ENCODE data around the gene LYSMD2. TPM values are rescaled to one million over a fixed set of nuclear protein-coding genes. Genes with fewer than 3 reads are reported as not detected.

LYSMD2 gene
- total and polyA plus RNA-seq, 9 of the 15 experiments (the other 6 are each of a cell fraction or from before 2014, with no cell fraction given): 4.3 to 30.3 (median 9.8) TPM

DNA sequence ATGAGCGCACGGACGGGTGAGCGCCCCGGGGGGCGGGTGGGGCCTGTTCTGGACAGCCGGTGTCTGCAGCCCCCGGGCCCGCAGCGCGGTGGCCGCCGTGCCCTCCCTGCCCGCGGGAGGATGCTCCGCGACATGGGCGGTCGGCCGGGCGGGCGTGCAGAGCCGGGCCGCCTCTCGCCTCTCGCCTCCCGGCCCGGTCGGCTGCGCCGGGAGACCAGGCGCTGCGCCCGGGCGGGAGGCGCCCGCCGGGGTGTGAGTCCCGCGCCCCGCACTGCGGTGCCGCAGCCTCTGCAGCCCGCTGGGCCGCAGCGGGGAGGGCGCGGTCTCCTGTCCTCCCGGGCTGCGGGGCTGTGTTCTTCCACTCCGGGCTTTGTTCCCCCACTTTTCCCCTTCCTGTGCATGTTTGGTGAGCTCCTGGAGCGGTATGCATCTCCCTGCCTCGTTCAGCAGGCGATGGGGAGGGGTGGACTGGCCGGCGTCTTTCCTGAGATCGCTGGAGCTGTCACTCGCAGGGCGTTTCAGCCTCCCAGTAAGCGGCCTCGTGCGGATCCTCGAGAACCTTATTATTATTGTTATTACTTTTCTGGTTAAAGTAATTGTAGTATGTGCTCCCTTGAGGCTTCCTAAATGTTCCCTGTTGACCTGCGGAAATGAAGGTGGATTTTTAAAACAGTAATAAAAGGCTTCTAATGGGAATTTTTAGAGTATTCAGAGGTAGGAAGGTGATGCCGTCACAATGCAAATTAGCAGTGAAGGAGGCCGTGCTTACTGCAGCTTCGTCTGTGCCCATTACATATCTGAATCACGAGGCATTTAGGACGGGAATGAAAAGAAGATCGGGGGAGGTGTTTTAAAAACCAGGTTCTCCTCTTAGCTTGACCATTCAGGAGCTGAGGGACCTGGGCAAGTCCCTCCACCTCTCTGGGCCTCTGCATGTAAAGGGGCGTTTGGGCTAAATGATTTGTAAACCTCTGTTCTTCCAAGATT lies 14.5 kb upstream of the LYSMD2 start (continued):
- 0 out of 4 replicates have a peak, but pooled peaks of 1 of the 2 experiments have one; percentile 26 for TF ChIP-seq BCLAF1 (IDR thresholded peaks at IDR 0.05; ENCODE audit: borderline replicate concordance in 1 of 2, control insufficient read depth in 1 of 2, low read depth in 2 of 2, low read length in 1 of 2)
- TF ChIP-seq, protein P1, sequence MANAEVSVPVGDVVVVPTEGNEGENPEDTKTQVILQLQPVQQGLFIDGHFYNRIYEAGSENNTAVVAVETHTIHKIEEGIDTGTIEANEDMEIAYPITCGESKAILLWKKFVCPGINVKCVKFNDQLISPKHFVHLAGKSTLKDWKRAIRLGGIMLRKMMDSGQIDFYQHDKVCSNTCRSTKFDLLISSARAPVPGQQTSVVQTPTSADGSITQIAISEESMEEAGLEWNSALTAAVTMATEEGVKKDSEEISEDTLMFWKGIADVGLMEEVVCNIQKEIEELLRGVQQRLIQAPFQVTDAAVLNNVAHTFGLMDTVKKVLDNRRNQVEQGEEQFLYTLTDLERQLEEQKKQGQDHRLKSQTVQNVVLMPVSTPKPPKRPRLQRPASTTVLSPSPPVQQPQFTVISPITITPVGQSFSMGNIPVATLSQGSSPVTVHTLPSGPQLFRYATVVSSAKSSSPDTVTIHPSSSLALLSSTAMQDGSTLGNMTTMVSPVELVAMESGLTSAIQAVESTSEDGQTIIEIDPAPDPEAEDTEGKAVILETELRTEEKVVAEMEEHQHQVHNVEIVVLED (CRISPR knock-in tag; IDR thresholded peaks at IDR 0.05): no peak
- no peak for TF ChIP-seq ZNF695 (CRISPR knock-in tag; IDR thresholded peaks at IDR 0.05)
- TF ChIP-seq, protein P2, sequence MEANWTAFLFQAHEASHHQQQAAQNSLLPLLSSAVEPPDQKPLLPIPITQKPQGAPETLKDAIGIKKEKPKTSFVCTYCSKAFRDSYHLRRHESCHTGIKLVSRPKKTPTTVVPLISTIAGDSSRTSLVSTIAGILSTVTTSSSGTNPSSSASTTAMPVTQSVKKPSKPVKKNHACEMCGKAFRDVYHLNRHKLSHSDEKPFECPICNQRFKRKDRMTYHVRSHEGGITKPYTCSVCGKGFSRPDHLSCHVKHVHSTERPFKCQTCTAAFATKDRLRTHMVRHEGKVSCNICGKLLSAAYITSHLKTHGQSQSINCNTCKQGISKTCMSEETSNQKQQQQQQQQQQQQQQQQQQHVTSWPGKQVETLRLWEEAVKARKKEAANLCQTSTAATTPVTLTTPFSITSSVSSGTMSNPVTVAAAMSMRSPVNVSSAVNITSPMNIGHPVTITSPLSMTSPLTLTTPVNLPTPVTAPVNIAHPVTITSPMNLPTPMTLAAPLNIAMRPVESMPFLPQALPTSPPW (CRISPR knock-in tag; IDR thresholded peaks at IDR 0.05): peak; percentile 37
- TF ChIP-seq MBD2 (IDR thresholded peaks at IDR 0.05; ENCODE audit: borderline replicate concordance, low read depth): no peak
- no peak for TF ChIP-seq AFF1 (IDR thresholded peaks at IDR 0.05; ENCODE audit: low read depth in 1 of 2, partially characterized antibody in 2 of 2)
- TF ChIP-seq PHF8 (IDR thresholded peaks at IDR 0.05; ENCODE audit: borderline replicate concordance, low read length): peak; percentile 33; the same call in 1 of the 2 replicates
- TF ChIP-seq, protein P3, sequence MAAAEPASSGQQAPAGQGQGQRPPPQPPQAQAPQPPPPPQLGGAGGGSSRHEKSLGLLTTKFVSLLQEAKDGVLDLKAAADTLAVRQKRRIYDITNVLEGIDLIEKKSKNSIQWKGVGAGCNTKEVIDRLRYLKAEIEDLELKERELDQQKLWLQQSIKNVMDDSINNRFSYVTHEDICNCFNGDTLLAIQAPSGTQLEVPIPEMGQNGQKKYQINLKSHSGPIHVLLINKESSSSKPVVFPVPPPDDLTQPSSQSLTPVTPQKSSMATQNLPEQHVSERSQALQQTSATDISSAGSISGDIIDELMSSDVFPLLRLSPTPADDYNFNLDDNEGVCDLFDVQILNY (CRISPR knock-in tag; IDR thresholded peaks at IDR 0.05): no peak
- TF ChIP-seq BMI1 (IDR thresholded peaks at IDR 0.05; ENCODE audit: low read length): no peak
- TF ChIP-seq POLR2G (IDR thresholded peaks at IDR 0.05; ENCODE audit: low read depth, low read length): peak; percentile 61
- TF ChIP-seq, protein P4, sequence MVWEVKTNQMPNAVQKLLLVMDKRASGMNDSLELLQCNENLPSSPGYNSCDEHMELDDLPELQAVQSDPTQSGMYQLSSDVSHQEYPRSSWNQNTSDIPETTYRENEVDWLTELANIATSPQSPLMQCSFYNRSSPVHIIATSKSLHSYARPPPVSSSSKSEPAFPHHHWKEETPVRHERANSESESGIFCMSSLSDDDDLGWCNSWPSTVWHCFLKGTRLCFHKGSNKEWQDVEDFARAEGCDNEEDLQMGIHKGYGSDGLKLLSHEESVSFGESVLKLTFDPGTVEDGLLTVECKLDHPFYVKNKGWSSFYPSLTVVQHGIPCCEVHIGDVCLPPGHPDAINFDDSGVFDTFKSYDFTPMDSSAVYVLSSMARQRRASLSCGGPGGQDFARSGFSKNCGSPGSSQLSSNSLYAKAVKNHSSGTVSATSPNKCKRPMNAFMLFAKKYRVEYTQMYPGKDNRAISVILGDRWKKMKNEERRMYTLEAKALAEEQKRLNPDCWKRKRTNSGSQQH (CRISPR knock-in tag; IDR thresholded peaks at IDR 0.05): no peak

Data from K562 (cell line).